ENCODE data around the gene LARGE2. TPM values are rescaled to one million over a fixed set of nuclear protein-coding genes. Genes with fewer than 3 reads are reported as not detected.

The LARGE2 gene
- total RNA-seq, 1 experiment from 2014 or later: 18.4 TPM

DNA sequence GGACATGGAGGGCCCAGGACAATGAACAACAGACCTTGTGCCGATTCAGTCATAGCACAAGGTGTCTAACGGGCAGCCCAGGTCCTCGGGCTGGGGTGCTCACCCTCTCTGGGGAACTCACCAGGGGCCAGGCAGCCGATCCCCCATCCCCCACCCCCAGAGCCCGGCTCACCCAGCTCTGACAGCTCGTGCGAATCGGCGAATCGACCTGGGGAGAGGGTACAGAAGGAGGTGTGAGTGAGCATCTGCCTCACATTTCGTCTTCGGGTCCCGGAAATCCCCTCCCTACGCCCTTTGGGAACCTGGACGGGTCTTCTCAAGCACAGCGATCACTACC lies 5.2 kb upstream of the LARGE2 start:
- ChIA-PET POLR2A (ENCODE audit: unreplicated experiment) (no interaction called here), CTCF (interaction anchor here (0.5 kb wide), 1 partner anchor 1537 kb away, joined by 9 read pairs; no protein-coding TSS in a partner anchor)
- peaks cover 14% of the 10 kb centered on the region for H3K79me2 ChIP-seq (ENCODE audit: low read length)
- BruUV-seq (replicated peaks): no TSS peak
- no peaks in the 10 kb centered on the region for H3K9me3 ChIP-seq (ENCODE audit: low read length)
- H3K36me3 ChIP-seq (ENCODE audit: low read depth, low read length): no peaks in the 10 kb centered on the region; the same call in 1 of the 2 replicates
- ATAC-seq (no peak), DNase-seq (no peak)
- H3K4me1 ChIP-seq (ENCODE audit: insufficient read depth, low read length): peaks cover 3% of the 10 kb centered on the region; the same call in 1 of the 2 replicates
- peak overlapping the region; percentile 94 for H2AFZ ChIP-seq (ENCODE audit: low read length)
- H3K4me2 ChIP-seq (ENCODE audit: low read length): peak overlapping the region; percentile 98
- peak overlapping the region; percentile 96 for H3K4me3 ChIP-seq (ENCODE audit: low read length)
- TF ChIP-seq, protein P1, sequence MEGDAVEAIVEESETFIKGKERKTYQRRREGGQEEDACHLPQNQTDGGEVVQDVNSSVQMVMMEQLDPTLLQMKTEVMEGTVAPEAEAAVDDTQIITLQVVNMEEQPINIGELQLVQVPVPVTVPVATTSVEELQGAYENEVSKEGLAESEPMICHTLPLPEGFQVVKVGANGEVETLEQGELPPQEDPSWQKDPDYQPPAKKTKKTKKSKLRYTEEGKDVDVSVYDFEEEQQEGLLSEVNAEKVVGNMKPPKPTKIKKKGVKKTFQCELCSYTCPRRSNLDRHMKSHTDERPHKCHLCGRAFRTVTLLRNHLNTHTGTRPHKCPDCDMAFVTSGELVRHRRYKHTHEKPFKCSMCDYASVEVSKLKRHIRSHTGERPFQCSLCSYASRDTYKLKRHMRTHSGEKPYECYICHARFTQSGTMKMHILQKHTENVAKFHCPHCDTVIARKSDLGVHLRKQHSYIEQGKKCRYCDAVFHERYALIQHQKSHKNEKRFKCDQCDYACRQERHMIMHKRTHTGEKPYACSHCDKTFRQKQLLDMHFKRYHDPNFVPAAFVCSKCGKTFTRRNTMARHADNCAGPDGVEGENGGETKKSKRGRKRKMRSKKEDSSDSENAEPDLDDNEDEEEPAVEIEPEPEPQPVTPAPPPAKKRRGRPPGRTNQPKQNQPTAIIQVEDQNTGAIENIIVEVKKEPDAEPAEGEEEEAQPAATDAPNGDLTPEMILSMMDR (conservative IDR thresholded peaks at IDR 0.05; ENCODE audit: low read depth, low read length): no peak
- TF ChIP-seq EZH2 (IDR thresholded peaks at IDR 0.05; ENCODE audit: low read length, unreplicated experiment): no peak
- TF ChIP-seq EZH2phosphoT487 (IDR thresholded peaks at IDR 0.05; ENCODE audit: borderline replicate concordance, low read length): no peak
- H3K9me2 ChIP-seq (replicated peaks; ENCODE audit: low read length): no peaks in the 10 kb centered on the region
- H4K20me1 ChIP-seq (ENCODE audit: low read length): no peaks in the 10 kb centered on the region
- peak overlapping the region; percentile 82 for H3K9ac ChIP-seq (ENCODE audit: low read length)
- intact Hi-C loops (cut with micrococcal nuclease): no loop called here
- H3K27ac ChIP-seq (ENCODE audit: low read length): peak overlapping the region; percentile 69
- no peaks in the 10 kb centered on the region for H3F3A ChIP-seq (ENCODE audit: low read length, unreplicated experiment)
- no peaks in the 10 kb centered on the region for H3K27me3 ChIP-seq (ENCODE audit: low read length)

DNA sequence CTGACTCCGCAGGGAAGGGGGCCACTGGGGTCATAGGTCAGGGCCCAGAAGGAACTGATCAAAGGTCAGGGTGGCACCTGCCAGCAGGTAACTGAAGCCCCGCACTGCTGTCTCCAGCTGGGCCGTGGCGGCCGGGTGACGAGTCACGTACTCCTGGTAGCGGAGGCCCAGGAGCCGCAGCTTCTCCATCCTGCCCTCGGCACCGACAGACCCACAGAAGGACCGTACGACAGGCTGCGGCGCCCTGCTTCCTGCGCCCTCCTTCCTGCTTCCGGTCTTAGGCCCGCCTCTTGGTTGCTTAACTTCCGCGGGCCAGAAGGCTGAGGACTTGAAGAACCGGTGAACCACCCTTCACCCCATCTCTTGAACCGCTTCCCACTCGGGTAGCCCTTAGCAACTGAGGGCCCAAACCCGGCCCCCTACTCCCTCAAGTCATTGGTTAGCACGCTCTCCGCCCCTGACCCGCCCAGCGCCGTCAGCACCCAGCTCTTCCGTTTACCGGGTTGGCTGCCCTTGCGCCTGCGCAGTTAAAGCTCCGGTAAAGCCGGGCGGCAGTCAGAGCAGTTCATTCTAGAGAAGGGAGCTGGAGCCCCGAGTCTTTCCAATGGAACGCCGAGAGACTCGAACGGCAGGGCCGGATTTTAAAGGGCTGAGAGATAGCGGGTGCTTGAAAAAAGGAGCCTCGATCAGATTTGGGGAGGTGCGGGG lies 4.7 kb upstream of the LARGE2 start, which contains the start of gene PEX16:
PEX16 (minus strand) TSS at position 255 of the 708 bp plus-strand sequence; CDS start at position 189, 66 bp downstream.
- CTCF ChIA-PET: interaction anchor here (0.5 kb wide), 1 partner anchor 1537 kb away, joined by 9 read pairs; no protein-coding TSS in a partner anchor
- H3F3A ChIP-seq (ENCODE audit: low read length, unreplicated experiment): no peaks in the 10 kb centered on the region
- peak within 1 kb of the TSS; percentile 98 for H3K4me2 ChIP-seq (ENCODE audit: low read length)
- H3K9ac ChIP-seq (ENCODE audit: low read length): peak within 1 kb of the TSS; percentile 82
- peak within 1 kb of the TSS; percentile 96 for H3K4me3 ChIP-seq (ENCODE audit: low read length)
- intact Hi-C loops (cut with micrococcal nuclease): loop anchor here (1.0 to 2.0 kb wide), 4 partner anchors 37 to 74 kb away; partner anchors contain the start of gene CRY2
- POLR2A ChIA-PET (ENCODE audit: unreplicated experiment): interaction anchor here (0.5 kb wide), 1 partner anchor 71 kb away, joined by 5 read pairs; the partner anchor contains the start of gene CRY2
- no peaks in the 10 kb centered on the region; the same call in 1 of the 2 replicates for H3K36me3 ChIP-seq (ENCODE audit: low read depth, low read length)
- no peaks in the 10 kb centered on the region for H3K27me3 ChIP-seq (ENCODE audit: low read length)
- TSS peak; percentile 95 for BruUV-seq (replicated peaks)
- ATAC-seq: peak; percentile 83
- peak within 1 kb of the TSS; percentile 94 for H2AFZ ChIP-seq (ENCODE audit: low read length)
- H3K9me2 ChIP-seq (replicated peaks; ENCODE audit: low read length): no peaks in the 10 kb centered on the region
- peaks cover 14% of the 10 kb centered on the region for H3K79me2 ChIP-seq (ENCODE audit: low read length)
- peaks cover 3% of the 10 kb centered on the region; the same call in 1 of the 2 replicates for H3K4me1 ChIP-seq (ENCODE audit: insufficient read depth, low read length)
- H4K20me1 ChIP-seq (ENCODE audit: low read length): no peaks in the 10 kb centered on the region
- DNase-seq: peak; percentile 96
- H3K9me3 ChIP-seq (ENCODE audit: low read length): no peaks in the 10 kb centered on the region
- TF ChIP-seq, protein P1 (conservative IDR thresholded peaks at IDR 0.05; ENCODE audit: low read depth, low read length): no peak
- TF ChIP-seq EZH2phosphoT487 (IDR thresholded peaks at IDR 0.05; ENCODE audit: borderline replicate concordance, low read length) (no peak), EZH2 (IDR thresholded peaks at IDR 0.05; ENCODE audit: low read length, unreplicated experiment) (no peak)
- peak within 1 kb of the TSS; percentile 69 for H3K27ac ChIP-seq (ENCODE audit: low read length)
